Occipital lobe (tissue), 2 donors: ENCODE measurements around the gene PRKCE. TPM values are rescaled to one million over a fixed set of nuclear protein-coding genes. Genes with fewer than 3 reads are reported as not detected.

Experiments used
- DNase-seq: peaks from one replicate; lab custom pipeline; 2025; lab: John Stamatoyannopoulos, UW
- total RNA-seq: library from RNA; depleted of rRNA; stranded (reverse); fragments of >200 nt; gene quantifications from one replicate; pipeline ENCODE4 v1.2.3, GENCODE V29; 2014

PRKCE gene
- total RNA-seq, 1 donor from 2014 or later = 62.2 TPM

GRCh38 chr2:45778720-45779171 lies 127.3 kb downstream of the PRKCE start:
- DNase-seq = no peak

GRCh38 chr2:45780541-45781463 lies 129.3 kb downstream of the PRKCE start:
- no peak for DNase-seq

- no peak for DNase-seq
Observed at GRCh38 chr2:45781464-45781811, 130.0 kb downstream of the PRKCE start.

- DNase-seq = no peak
Observed at GRCh38 chr2:45782436-45782835, 131.0 kb downstream of the PRKCE start.

GRCh38 chr2:45782986-45783385 lies 131.5 kb downstream of the PRKCE start:
- no peak for DNase-seq

- DNase-seq = no peak
Observed at GRCh38 chr2:45786030-45786835, 134.8 kb downstream of the PRKCE start.

GRCh38 chr2:45786836-45787357 lies 135.4 kb downstream of the PRKCE start:
- DNase-seq = no peak

- DNase-seq = no peak
Observed at GRCh38 chr2:45788401-45788800, 136.9 kb downstream of the PRKCE start.

GRCh38 chr2:45789317-45789716 lies 137.8 kb downstream of the PRKCE start:
- no peak for DNase-seq

GRCh38 chr2:45789961-45790723 lies 138.7 kb downstream of the PRKCE start:
- DNase-seq = no peak

GRCh38 chr2:45793305-45793962 lies 142.0 kb downstream of the PRKCE start:
- no peak for DNase-seq

- DNase-seq = no peak
Observed at GRCh38 chr2:45794134-45794617, 142.7 kb downstream of the PRKCE start.

GRCh38 chr2:45796500-45796899 lies 145.0 kb downstream of the PRKCE start:
- no peak for DNase-seq

GRCh38 chr2:45797451-45798230 lies 146.2 kb downstream of the PRKCE start:
- DNase-seq = no peak

GRCh38 chr2:45799679-45800381 lies 148.4 kb downstream of the PRKCE start:
- no peak for DNase-seq

GRCh38 chr2:45802499-45803138 lies 151.1 kb downstream of the PRKCE start:
- DNase-seq = no peak

- DNase-seq = no peak
Observed at GRCh38 chr2:45804987-45805755, 153.7 kb downstream of the PRKCE start.
